Panc1 (cell line): ENCODE data around the gene CHRDL2. TPM values are rescaled to one million over a fixed set of nuclear protein-coding genes. Genes with fewer than 3 reads are reported as not detected.

Source experiments
- ATAC-seq: fragments of 200-7000 bp; cut with Tn5 transposase; 2 replicates; pipeline ENCODE4 v1.9.1; 2020; ENCODE audit warnings: mild to moderate bottlenecking, moderate library complexity
- BruUV-seq: library from RNA; stranded (reverse); fragments of 400-500 nt; replicated peaks from 2 replicates; lab custom pipeline; 2021; lab: Mats Ljungman, UMichigan
- CTCF ChIA-PET: fragments of 300-600 bp; sonication (Branson Sonifier 250); formaldehyde crosslinking; loops from one replicate; lab custom pipeline; 2022; ENCODE audit warnings: antibody characterized with exemption; lab: Charles Lee
- POLR2A ChIA-PET: fragments of 300-600 bp; sonication (Branson Sonifier 250); formaldehyde crosslinking; loops from one replicate; lab custom pipeline; 2022; ENCODE audit warnings: antibody characterized with exemption; lab: Charles Lee
- DNase-seq: peaks from one replicate; pipeline ENCODE4 v3.0.0-alpha.2; 2010; ENCODE audit warnings: low read depth, low spot score
- H3K27ac ChIP-seq: 2 replicates; pipeline ENCODE4 v1.5.1; 2011; ENCODE audit warnings: mild to moderate bottlenecking, low read length, inconsistent platforms
- H3K27me3 ChIP-seq: fragments of 200-500 bp; sonication (Bioruptor generic); 2 replicates; pipeline ENCODE4 v1.6.0; 2014; ENCODE audit warnings: low read length, inconsistent platforms; ENCODE audit not compliant: control insufficient read depth, insufficient read depth
- H3K36me3 ChIP-seq: fragments of 200-500 bp; sonication (Bioruptor generic); 2 replicates; pipeline ENCODE4 v1.5.1; 2014; ENCODE audit warnings: inconsistent platforms, mild to moderate bottlenecking, low read length, moderate library complexity; ENCODE audit not compliant: control insufficient read depth, insufficient read depth
- H3K4me1 ChIP-seq: 2 replicates; pipeline ENCODE4 v1.5.1; 2011; ENCODE audit warnings: inconsistent platforms, mild to moderate bottlenecking, low read length, moderate library complexity; ENCODE audit not compliant: control insufficient read depth, insufficient read depth
- H3K4me3 ChIP-seq, 2 experiments: 2 replicates each; pipeline ENCODE4 v1.5.1; 2011 to 2012; ENCODE audit warnings: low read depth in 2 of 2, low read length in 2 of 2, mild to moderate bottlenecking in 2 of 2, inconsistent platforms in 1 of 2, moderate library complexity in 1 of 2
- H3K9me3 ChIP-seq: fragments of 200-500 bp; sonication (Bioruptor generic); 2 replicates; pipeline ENCODE4 v1.5.1; 2014; ENCODE audit warnings: low read depth, mild to moderate bottlenecking, inconsistent platforms, low read length, moderate library complexity; ENCODE audit not compliant: control insufficient read depth, insufficient read depth
- CTCF ChIP-seq: fragments of 450-650 bp; IDR thresholded peaks from 2 replicates; pipeline ENCODE4 v1.5.1; 2017; ENCODE audit warnings: mild to moderate bottlenecking
- POLR2AphosphoS5 ChIP-seq: IDR thresholded peaks from 2 replicates; pipeline ENCODE4 v1.6.1; 2012; ENCODE audit warnings: mild to moderate bottlenecking, low read depth, low read length, moderate library complexity
- SIN3A ChIP-seq: IDR thresholded peaks from 2 replicates; pipeline ENCODE4 v1.6.1; 2012; ENCODE audit warnings: low read depth, mild to moderate bottlenecking, low read length, moderate library complexity, borderline replicate concordance; ENCODE audit not compliant: insufficient read depth
- TCF7L2 ChIP-seq: IDR thresholded peaks from 2 replicates; pipeline ENCODE4 v1.6.1; 2011; ENCODE audit warnings: mild to moderate bottlenecking, low read depth, low read length, inconsistent platforms
- in situ Hi-C: cut with HindIII; loops from 2 replicates; pipeline ENCODE4 v1.10.0; 2016; ENCODE audit warnings: low sequenced_read_pairs, low pct_unique_long_range_greater_than_20kb
- intact Hi-C: fragments of 100-400 bp; cut with micrococcal nuclease; formaldehyde crosslinking; loops from one replicate; pipeline ENCODE4 v1.10.0; 2022; ENCODE audit not compliant: unreplicated experiment
- total RNA-seq: library from RNA; stranded (reverse); gene quantifications from one replicate; pipeline ENCODE4 v1.2.1, GENCODE V29; 2021; ENCODE audit not compliant: unreplicated experiment
- TF ChIP-seq, protein P1 (sequence below), 2 experiments: IDR thresholded peaks; 2 replicates each; pipeline ENCODE4 v1.6.1; 2011 to 2012; ENCODE audit warnings: low read depth in 2 of 2, control low read depth in 1 of 2, low read length in 1 of 2, mild to moderate bottlenecking in 1 of 2, moderate library complexity in 1 of 2; ENCODE audit not compliant: insufficient read depth in 1 of 2

Gene CHRDL2
- total RNA-seq, 1 experiment from 2014 or later = 0.15 TPM

DNA sequence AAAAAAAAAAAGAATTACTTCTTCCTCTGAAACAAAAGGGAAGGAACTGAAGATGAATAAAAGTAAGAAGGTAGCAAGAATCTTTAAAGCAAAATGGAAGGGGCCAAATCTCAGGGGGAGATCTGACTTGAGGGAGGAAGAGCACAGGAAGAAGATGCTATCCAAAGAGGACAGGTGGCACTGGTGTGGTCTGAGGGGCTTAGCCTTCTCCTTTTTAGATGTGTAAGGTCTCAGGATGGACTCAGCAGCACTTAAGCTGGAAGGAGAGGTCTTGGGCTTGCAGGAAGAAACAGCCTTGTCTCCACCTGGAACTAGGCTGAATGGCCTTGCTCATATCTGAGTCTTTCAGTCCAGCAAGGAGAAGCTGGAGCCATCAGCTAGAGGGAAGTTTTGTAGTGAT lies 12.4 kb upstream of the CHRDL2 start:
- BruUV-seq = no TSS peak
- POLR2A ChIA-PET = no interaction called here
- TF ChIP-seq CTCF (no peak), SIN3A (no peak), TCF7L2 (no peak), POLR2AphosphoS5 (no peak)
- TF ChIP-seq, protein P1, sequence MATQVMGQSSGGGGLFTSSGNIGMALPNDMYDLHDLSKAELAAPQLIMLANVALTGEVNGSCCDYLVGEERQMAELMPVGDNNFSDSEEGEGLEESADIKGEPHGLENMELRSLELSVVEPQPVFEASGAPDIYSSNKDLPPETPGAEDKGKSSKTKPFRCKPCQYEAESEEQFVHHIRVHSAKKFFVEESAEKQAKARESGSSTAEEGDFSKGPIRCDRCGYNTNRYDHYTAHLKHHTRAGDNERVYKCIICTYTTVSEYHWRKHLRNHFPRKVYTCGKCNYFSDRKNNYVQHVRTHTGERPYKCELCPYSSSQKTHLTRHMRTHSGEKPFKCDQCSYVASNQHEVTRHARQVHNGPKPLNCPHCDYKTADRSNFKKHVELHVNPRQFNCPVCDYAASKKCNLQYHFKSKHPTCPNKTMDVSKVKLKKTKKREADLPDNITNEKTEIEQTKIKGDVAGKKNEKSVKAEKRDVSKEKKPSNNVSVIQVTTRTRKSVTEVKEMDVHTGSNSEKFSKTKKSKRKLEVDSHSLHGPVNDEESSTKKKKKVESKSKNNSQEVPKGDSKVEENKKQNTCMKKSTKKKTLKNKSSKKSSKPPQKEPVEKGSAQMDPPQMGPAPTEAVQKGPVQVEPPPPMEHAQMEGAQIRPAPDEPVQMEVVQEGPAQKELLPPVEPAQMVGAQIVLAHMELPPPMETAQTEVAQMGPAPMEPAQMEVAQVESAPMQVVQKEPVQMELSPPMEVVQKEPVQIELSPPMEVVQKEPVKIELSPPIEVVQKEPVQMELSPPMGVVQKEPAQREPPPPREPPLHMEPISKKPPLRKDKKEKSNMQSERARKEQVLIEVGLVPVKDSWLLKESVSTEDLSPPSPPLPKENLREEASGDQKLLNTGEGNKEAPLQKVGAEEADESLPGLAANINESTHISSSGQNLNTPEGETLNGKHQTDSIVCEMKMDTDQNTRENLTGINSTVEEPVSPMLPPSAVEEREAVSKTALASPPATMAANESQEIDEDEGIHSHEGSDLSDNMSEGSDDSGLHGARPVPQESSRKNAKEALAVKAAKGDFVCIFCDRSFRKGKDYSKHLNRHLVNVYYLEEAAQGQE (IDR thresholded peaks at IDR 0.05; ENCODE audit: insufficient read depth in 1 of 2, low read depth in 2 of 2, low read length in 1 of 2) = no peak
- in situ Hi-C loops = no loop called here
- CTCF ChIA-PET = interaction anchor here (0.6 kb wide), 1 partner anchor 1423 kb away, joined by 13 read pairs; no protein-coding TSS in a partner anchor
- no peak for ATAC-seq
- Histone ChIP-seq H3K4me3 (no peak overlapping the region), H3K9me3 (no peaks in the 10 kb centered on the region), H3K4me1 (peaks cover 9% of the 10 kb centered on the region), H3K27me3 (peaks cover 7% of the 10 kb centered on the region; the same call in 1 of the 2 replicates), H3K36me3 (no peaks in the 10 kb centered on the region), H3K27ac (no peak overlapping the region)
- intact Hi-C loops = no loop called here
- no peak for DNase-seq

DNA sequence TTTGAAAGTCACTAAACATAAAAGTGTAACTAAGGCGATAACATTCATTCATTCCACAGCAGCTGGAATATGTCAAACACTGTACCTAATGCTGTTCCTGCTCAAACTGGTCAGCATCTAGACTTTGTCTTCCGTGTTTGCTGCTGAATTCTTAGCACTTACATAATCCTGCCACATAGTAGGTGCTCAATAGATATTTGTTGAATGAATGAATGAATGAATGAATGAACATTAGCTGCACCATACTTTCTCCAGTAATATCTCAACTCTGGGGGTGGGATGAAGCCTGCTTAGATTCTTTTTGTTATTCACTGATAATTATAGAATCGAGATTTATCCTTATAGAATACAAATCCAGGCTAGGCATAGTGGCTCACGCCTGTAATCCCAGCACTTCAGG lies 10.8 kb upstream of the CHRDL2 start:
- Histone ChIP-seq H3K4me1 (0 out of 2 replicates have a peak, but pooled peaks cover 3% of the 10 kb centered on the region), H3K9me3 (no peaks in the 10 kb centered on the region), H3K27me3 (peaks cover 7% of the 10 kb centered on the region; the same call in 1 of the 2 replicates), H3K4me3 (no peak overlapping the region), H3K27ac (no peak overlapping the region), H3K36me3 (no peaks in the 10 kb centered on the region)
- BruUV-seq = no TSS peak
- in situ Hi-C loops (no loop called here), intact Hi-C loops (no loop called here)
- DNase-seq (no peak), ATAC-seq (no peak)
- CTCF ChIA-PET = interaction anchor here (0.6 kb wide), 1 partner anchor 105 kb away, joined by 5 read pairs; no protein-coding TSS in a partner anchor
- TF ChIP-seq POLR2AphosphoS5 = no peak
- no peak for TF ChIP-seq TCF7L2
- POLR2A ChIA-PET = no interaction called here
